Right lobe of liver (tissue), 4 donors: ENCODE measurements around the gene DTX1.

Experiments used
- CTCF ChIP-seq, 4 donors: fragments of 200-600 bp in 3 of 4; fragments of 450-650 bp in 1 of 4; IDR thresholded peaks; one replicate each; pipeline versions ENCODE4 v1.5.1 to v1.8.0; 2016 to 2022; ENCODE audit warnings: antibody characterized with exemption in 4 of 4, mild to moderate bottlenecking in 2 of 4
- POLR2A ChIP-seq: fragments of 450-650 bp; IDR thresholded peaks from one replicate; pipeline ENCODE4 v1.6.1; 2017; ENCODE audit warnings: antibody characterized with exemption, mild to moderate bottlenecking
- donor health status: DM: no; HTN: no; CAD: no.
- donor health status: DM: no; HTN: no; CAD: no.
- donor health status: DM: no; HTN: yes; CAD: no.

- no peak for TF ChIP-seq CTCF (IDR thresholded peaks at IDR 0.05)
- no peak for TF ChIP-seq POLR2A
Measured at GRCh38 chr12:113055594-113056380, 743 bp upstream of the DTX1 start.
